Measurements from ENCODE around the gene DLG2. TPM values are rescaled to one million over a fixed set of nuclear protein-coding genes. Genes with fewer than 3 reads are reported as not detected.

DLG2 gene
- total RNA-seq, 1 experiment from 2014 or later = 17.5 TPM

DNA sequence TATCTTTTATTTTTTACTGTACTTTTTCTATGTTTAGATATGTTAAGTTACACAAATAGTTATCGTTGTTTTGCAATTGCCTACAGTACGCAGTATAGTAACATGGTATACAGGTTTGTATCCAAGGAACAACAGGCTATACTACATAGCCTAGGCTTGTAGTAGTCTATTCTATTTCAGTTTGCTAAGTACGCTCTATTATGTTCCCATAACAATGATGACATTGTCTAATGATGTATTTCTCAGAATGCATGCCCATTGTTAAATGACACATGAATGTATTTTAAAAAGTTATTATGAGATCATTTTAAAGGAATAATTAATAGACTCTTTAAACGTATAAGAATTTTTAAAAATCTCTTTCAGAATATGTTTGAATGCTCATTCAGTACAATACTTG is 1644.3 kb downstream of the DLG2 start (continued):
- TF ChIP-seq, protein P1, sequence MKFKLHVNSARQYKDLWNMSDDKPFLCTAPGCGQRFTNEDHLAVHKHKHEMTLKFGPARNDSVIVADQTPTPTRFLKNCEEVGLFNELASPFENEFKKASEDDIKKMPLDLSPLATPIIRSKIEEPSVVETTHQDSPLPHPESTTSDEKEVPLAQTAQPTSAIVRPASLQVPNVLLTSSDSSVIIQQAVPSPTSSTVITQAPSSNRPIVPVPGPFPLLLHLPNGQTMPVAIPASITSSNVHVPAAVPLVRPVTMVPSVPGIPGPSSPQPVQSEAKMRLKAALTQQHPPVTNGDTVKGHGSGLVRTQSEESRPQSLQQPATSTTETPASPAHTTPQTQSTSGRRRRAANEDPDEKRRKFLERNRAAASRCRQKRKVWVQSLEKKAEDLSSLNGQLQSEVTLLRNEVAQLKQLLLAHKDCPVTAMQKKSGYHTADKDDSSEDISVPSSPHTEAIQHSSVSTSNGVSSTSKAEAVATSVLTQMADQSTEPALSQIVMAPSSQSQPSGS (CRISPR knock-in tag; IDR thresholded peaks at IDR 0.05; ENCODE audit: borderline replicate concordance, low read depth) = no peak
- no peak for TF ChIP-seq ZNF317 (CRISPR knock-in tag; IDR thresholded peaks at IDR 0.05; ENCODE audit: borderline replicate concordance, low read depth)
- no peak for TF ChIP-seq GABPB1 (CRISPR knock-in tag; IDR thresholded peaks at IDR 0.05)

DNA sequence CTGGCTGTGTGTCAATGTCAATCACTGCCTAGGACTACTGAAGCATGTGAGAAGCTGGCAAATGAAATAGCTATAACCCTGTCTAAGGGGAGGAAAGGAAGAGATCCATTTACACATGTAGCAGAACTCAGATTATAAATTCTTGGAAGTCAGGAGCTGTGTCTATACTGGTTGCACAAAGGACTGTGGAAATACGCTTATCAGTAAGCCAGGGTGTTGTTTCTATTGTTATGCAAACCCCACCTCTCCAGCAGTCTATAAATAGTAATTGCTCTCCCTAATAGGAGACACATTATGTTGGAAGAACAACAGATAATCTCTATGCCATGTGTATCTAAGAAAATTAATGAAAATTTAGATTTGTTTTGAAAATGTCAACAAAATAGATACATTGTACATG is 1647.6 kb downstream of the DLG2 start:
- TF ChIP-seq CBFB (CRISPR knock-in tag; IDR thresholded peaks at IDR 0.05; ENCODE audit: low read depth) (no peak), ATF6 (CRISPR knock-in tag; IDR thresholded peaks at IDR 0.05) (no peak), E2F4 (CRISPR knock-in tag; IDR thresholded peaks at IDR 0.05; ENCODE audit: borderline replicate concordance, low read depth) (no peak), MXD4 (CRISPR knock-in tag; IDR thresholded peaks at IDR 0.05; ENCODE audit: borderline replicate concordance) (no peak), TCF7 (CRISPR knock-in tag; IDR thresholded peaks at IDR 0.05; ENCODE audit: low read depth) (no peak), ELF4 (CRISPR knock-in tag; IDR thresholded peaks at IDR 0.05; ENCODE audit: low read depth) (no peak), NFE2L1 (CRISPR knock-in tag; IDR thresholded peaks at IDR 0.05) (no peak), FOXP4 (CRISPR knock-in tag; IDR thresholded peaks at IDR 0.05) (no peak), SP1 (CRISPR knock-in tag; conservative IDR thresholded peaks at IDR 0.05) (no peak), ARID4B (CRISPR knock-in tag; IDR thresholded peaks at IDR 0.05; ENCODE audit: borderline replicate concordance) (no peak), TEAD1 (CRISPR knock-in tag; IDR thresholded peaks at IDR 0.05) (no peak)
- TF ChIP-seq, protein P2, sequence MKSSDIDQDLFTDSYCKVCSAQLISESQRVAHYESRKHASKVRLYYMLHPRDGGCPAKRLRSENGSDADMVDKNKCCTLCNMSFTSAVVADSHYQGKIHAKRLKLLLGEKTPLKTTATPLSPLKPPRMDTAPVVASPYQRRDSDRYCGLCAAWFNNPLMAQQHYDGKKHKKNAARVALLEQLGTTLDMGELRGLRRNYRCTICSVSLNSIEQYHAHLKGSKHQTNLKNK (CRISPR knock-in tag; IDR thresholded peaks at IDR 0.05) = no peak
- TF ChIP-seq, protein P3, sequence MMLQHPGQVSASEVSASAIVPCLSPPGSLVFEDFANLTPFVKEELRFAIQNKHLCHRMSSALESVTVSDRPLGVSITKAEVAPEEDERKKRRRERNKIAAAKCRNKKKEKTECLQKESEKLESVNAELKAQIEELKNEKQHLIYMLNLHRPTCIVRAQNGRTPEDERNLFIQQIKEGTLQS (CRISPR knock-in tag; conservative IDR thresholded peaks at IDR 0.05) = no peak
- no peak overlapping the region for H3K27ac Mint-ChIP-seq
- H3K27me3 Mint-ChIP-seq (ENCODE audit: low read depth) = no peaks in the 10 kb centered on the region
- no peaks in the 10 kb centered on the region for H3K36me3 Mint-ChIP-seq
- DNase-seq (ENCODE audit: low spot score) (no peak), ATAC-seq (peak; percentile 43; the same call in 1 of the 2 replicates)
- POLR2A ChIA-PET = no interaction called here
- CTCF ChIA-PET = no interaction called here
- H3K9me3 Mint-ChIP-seq = no peaks in the 10 kb centered on the region
- peaks cover 17% of the 10 kb centered on the region for H3K4me1 Mint-ChIP-seq
- no peak overlapping the region for H3K4me3 Mint-ChIP-seq

Measured in WTC11 (cell line).